GM23338 (cell line): ENCODE data around the gene SLC9A1.

ENCODE experiments used
- CREB1 ChIP-seq: fragments of 250-450 bp; sonication (Bioruptor Pico); IDR thresholded peaks from 2 replicates; pipeline ENCODE4 v1.5.0; 2020; ENCODE audit warnings: low read depth, mild to moderate bottlenecking, moderate library complexity
- CTCF ChIP-seq, 2 experiments: fragments of 200-600 bp in 1 of 2; sonication (generic) in 1 of 2; conservative IDR thresholded peaks; 2 replicates each; pipeline versions ENCODE4 v1.5.1 to v1.6.1; 2016 to 2017; ENCODE audit warnings: antibody characterized with exemption in 2 of 2, low read depth in 2 of 2, mild to moderate bottlenecking in 2 of 2, moderate library complexity in 1 of 2
- ETS1 ChIP-seq: IDR thresholded peaks from 2 replicates; pipeline ENCODE4 v1.6.1; 2016; ENCODE audit warnings: antibody characterized with exemption
- EZH2 ChIP-seq: fragments of 200-600 bp; sonication (generic); IDR thresholded peaks from one replicate; pipeline ENCODE4 v1.8.0; 2017; ENCODE audit warnings: antibody characterized with exemption, mild to moderate bottlenecking, low read depth; ENCODE audit not compliant: unreplicated experiment
- EZH2phosphoT487 ChIP-seq: fragments of 200-600 bp; sonication (generic); IDR thresholded peaks from one replicate; pipeline ENCODE4 v1.8.1; 2018; ENCODE audit warnings: antibody characterized with exemption; ENCODE audit not compliant: unreplicated experiment
- NANOG ChIP-seq: IDR thresholded peaks from 2 replicates; pipeline ENCODE4 v1.6.1; 2016; ENCODE audit warnings: antibody characterized with exemption, borderline replicate concordance
- POLR2AphosphoS5 ChIP-seq: IDR thresholded peaks from 2 replicates; pipeline ENCODE4 v1.6.1; 2016; ENCODE audit warnings: antibody characterized with exemption, low read depth
- REST ChIP-seq: IDR thresholded peaks from one replicate; pipeline ENCODE4 v1.6.1; 2018; ENCODE audit warnings: antibody characterized with exemption; ENCODE audit not compliant: unreplicated experiment
- ZNF114 ChIP-seq: fragments of 250-450 bp; sonication (Bioruptor Pico); IDR thresholded peaks from 2 replicates; pipeline ENCODE4 v1.5.0; 2020; ENCODE audit warnings: mild to moderate bottlenecking, moderate library complexity
- ZNF331 ChIP-seq: fragments of 250-450 bp; sonication (Bioruptor Pico); IDR thresholded peaks from 2 replicates; pipeline ENCODE4 v1.5.0; 2020; ENCODE audit warnings: low read depth, mild to moderate bottlenecking, moderate library complexity

GRCh38 chr1:27106561-27107323 lies 48.2 kb downstream of the SLC9A1 start:
- TF ChIP-seq ZNF114 (CRISPR knock-in tag) (no peak), POLR2AphosphoS5 (no peak), CTCF (conservative IDR thresholded peaks at IDR 0.05; ENCODE audit: low read depth in 2 of 2) (no peak), EZH2phosphoT487 (no peak), EZH2 (no peak), ZNF331 (no peak), ETS1 (no peak), NANOG (no peak), CREB1 (CRISPR knock-in tag) (no peak), REST (no peak)
